ENCODE data around the gene ING4.

DNA sequence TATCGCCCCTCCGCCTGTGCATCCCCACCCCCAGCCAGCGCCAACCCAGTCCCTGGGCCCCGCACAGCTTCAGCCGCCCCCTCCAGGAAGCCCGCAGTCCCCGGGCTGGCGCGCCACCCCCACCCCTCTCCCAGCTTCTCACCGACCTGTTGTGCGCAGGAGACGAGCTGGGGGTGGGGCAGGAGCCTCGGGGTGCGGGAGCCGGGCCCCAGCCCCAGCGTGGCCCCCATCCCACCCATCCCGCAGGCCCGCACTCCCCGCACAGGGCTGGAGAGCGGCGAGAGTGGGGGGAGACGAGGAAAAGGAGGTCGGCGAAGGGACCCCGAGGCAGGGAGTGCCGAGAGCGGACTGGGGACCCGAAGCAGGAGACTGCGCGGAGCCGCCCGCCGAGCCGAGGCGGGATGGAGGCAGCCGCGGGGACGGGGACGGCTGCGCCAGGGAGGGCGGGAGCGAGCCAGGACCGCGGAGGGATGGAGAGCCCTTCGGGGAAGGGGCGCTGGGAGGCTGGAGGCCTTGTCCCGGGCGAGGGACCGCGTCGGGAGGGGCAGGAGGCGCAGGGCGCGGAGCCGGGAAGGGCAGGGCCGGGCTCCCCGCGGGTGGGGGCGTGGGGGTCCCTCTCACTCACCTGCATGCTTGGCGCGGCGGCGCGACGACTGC is 37.2 kb upstream of the ING4 start:
- TF ChIP-seq TAF1 (IDR thresholded peaks at IDR 0.05; ENCODE audit: low read depth, low read length) (no peak), POLR2AphosphoS5 (IDR thresholded peaks at IDR 0.05; ENCODE audit: low read depth, low read length) (no peak), POLR2A (IDR thresholded peaks at IDR 0.05; ENCODE audit: low read depth, low read length) (no peak), SPI1 (IDR thresholded peaks at IDR 0.05; ENCODE audit: low read depth, low read length) (no peak), PAX5 (IDR thresholded peaks at IDR 0.05; ENCODE audit: insufficient read depth, low read length, severe bottlenecking) (no peak), POU2F2 (IDR thresholded peaks at IDR 0.05; ENCODE audit: low read depth, low read length) (no peak)

All from GM12891 (cell line).